ENCODE data around the gene TTLL3. TPM values are rescaled to one million over a fixed set of nuclear protein-coding genes. Genes with fewer than 3 reads are reported as not detected.
"Not testable (repeated sequence)": the region's sequence is repeated elsewhere in the genome, so short reads cannot be mapped to it uniquely, and the experiment has no call there.

Gene TTLL3
- total RNA-seq, 5 donors from 2014 or later (not counting 1 experiment from before 2014, with no cell fraction given): 59.8 to 94.9 (median 67.4) TPM

DNA sequence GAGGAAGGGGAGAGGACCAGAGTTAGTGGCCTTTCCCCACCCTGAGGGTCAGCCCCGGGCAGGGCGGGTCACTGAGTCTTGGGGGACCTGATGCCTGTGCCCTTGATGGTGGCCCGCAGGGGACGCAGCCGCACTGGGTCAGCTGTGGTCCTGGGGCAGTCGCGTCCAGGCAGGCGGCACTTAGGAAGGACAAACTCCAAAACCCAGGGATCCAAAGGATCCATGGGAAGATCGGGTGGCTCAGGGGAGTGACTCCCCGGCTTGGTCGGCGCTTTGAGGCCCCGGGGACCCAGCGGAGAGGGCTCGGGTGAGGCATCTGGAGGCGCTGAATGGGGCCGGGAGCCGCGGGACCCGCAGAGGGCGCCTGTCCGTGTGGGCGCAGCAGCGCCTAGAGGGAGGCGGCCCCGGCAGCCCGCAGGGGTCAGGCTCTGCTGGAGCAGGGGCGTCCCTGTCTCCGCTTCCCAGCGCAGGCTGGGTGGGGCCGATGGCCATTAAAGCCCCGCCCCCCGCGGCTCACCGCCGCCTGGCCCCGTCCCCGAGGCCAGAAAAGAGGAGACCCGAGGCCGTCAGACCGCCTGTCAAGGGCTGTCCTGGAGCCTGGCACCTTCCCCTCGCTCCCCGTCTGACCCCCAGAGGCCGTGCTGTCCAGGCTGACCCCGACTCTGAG is 52.5 kb downstream of the TTLL3 start:
- CTCF ChIA-PET: no interaction called here
- WGBS (ENCODE audit: insufficient coverage): 21% methylated on average over 45 of the region's 45 CpGs
- Mint-ChIP-seq H3K4me3 (peak overlapping the region in 1 of 3 donors; percentile 44), H3K9me3 (no peaks in the 10 kb centered on the region), H3K36me3 (no peaks in the 10 kb centered on the region), H3K27me3 (peaks cover 0 to 13% of the 10 kb centered on the region in 2 donors), H3K4me1 (peaks cover 0 to 7% (median 0%) of the 10 kb centered on the region in 3 donors), H3K27ac (peak overlapping the region in 1 of 2 donors; percentile 43)
- POLR2A ChIA-PET: no interaction called here
- Histone ChIP-seq H3K9me3 (no peaks in the 10 kb centered on the region), H3K4me1 (ENCODE audit: control insufficient read depth in 1 of 2, extremely low read depth in 1 of 2, insufficient read depth in 2 of 2, low read length in 2 of 2) (peaks cover 0 to 11% of the 10 kb centered on the region in 2 experiments), H3K4me3 (ENCODE audit: control insufficient read depth in 1 of 2, extremely low read depth in 1 of 2, low read length in 1 of 2) (no peak overlapping the region), H3K27me3 (replicated peaks in 1 of 2; ENCODE audit: control insufficient read depth in 2 of 2, extremely low read depth in 1 of 2, insufficient read depth in 2 of 2, low read length in 1 of 2) (peaks cover 0 to 32% of the 10 kb centered on the region in 2 experiments), H3K36me3 (ENCODE audit: control insufficient read depth in 2 of 2, extremely low read depth in 1 of 2, insufficient read depth in 1 of 2, low read length in 1 of 2) (no peaks in the 10 kb centered on the region), H3K27ac (ENCODE audit: low read length) (no peak overlapping the region)
- ATAC-seq (replicated peaks in 1 of 4) (peak; percentile 67 to 79 (median 70)), DNase-seq (peak in 23 of 35 experiments; percentile 4 to 51 (median 23))

DNA sequence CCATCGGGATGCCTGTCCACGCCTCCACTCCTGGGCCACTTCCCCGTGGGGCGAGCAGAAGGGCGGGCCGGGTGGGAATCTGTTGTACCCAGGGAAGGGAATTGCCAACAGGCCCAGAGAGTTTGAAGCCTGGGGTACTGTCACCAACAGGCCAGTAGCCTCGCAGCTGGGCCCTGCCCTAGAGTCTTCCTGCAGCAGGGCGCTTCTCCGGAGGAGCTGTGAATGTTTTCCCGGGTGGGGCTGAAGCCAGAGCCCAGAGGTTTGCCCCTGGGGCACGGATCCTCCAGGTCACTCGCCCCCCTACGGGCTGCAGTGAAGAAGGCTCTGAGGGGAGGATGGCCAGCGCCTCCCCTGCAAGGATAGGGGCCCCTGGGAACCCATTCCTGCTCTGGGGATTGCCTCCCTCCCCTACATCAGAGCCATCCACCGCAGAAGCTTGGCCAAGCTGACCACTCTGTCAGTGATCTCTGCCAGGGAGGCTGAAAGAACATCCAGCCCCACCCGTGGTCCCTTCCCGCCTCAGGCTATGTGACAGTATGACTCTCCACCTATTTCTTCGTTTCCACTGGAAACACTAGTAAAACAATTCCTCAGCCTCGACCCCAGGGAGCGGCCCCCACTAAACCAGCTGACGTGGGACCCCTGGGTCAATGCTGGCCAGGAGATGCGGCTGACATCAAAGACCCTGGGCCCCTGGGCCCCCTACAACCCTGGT is 53.2 kb downstream of the TTLL3 start:
- WGBS (ENCODE audit: insufficient coverage): 78% methylated on average over 21 of the region's 22 CpGs
- POLR2A ChIA-PET: no interaction called here
- CTCF ChIA-PET: interaction anchor here in 1 of 2 donors (0.6 kb wide), 1 partner anchor 446 kb away, joined by 4 read pairs; no protein-coding TSS in a partner anchor
- Mint-ChIP-seq H3K4me1 (peaks cover 0 to 7% (median 0%) of the 10 kb centered on the region in 3 donors), H3K36me3 (no peaks in the 10 kb centered on the region), H3K4me3 (no peak overlapping the region), H3K27ac (no peak overlapping the region), H3K9me3 (no peaks in the 10 kb centered on the region), H3K27me3 (peaks cover 0 to 13% of the 10 kb centered on the region in 2 donors)
- H3K4me3 ChIP-seq (ENCODE audit: control insufficient read depth in 1 of 2, extremely low read depth in 1 of 2, low read length in 1 of 2): no peak overlapping the region
- no peak for DNase-seq
- peaks cover 0 to 32% of the 10 kb centered on the region in 2 experiments for H3K27me3 ChIP-seq (replicated peaks in 1 of 2; ENCODE audit: control insufficient read depth in 2 of 2, extremely low read depth in 1 of 2, insufficient read depth in 2 of 2, low read length in 1 of 2)
- H3K9me3 ChIP-seq: no peaks in the 10 kb centered on the region
- ATAC-seq (replicated peaks in 1 of 4): no peak
- H3K27ac ChIP-seq (ENCODE audit: low read length): no peak overlapping the region
- peaks cover 0 to 11% of the 10 kb centered on the region in 2 experiments for H3K4me1 ChIP-seq (ENCODE audit: control insufficient read depth in 1 of 2, extremely low read depth in 1 of 2, insufficient read depth in 2 of 2, low read length in 2 of 2)
- no peaks in the 10 kb centered on the region for H3K36me3 ChIP-seq (ENCODE audit: control insufficient read depth in 2 of 2, extremely low read depth in 1 of 2, insufficient read depth in 1 of 2, low read length in 1 of 2)

DNA sequence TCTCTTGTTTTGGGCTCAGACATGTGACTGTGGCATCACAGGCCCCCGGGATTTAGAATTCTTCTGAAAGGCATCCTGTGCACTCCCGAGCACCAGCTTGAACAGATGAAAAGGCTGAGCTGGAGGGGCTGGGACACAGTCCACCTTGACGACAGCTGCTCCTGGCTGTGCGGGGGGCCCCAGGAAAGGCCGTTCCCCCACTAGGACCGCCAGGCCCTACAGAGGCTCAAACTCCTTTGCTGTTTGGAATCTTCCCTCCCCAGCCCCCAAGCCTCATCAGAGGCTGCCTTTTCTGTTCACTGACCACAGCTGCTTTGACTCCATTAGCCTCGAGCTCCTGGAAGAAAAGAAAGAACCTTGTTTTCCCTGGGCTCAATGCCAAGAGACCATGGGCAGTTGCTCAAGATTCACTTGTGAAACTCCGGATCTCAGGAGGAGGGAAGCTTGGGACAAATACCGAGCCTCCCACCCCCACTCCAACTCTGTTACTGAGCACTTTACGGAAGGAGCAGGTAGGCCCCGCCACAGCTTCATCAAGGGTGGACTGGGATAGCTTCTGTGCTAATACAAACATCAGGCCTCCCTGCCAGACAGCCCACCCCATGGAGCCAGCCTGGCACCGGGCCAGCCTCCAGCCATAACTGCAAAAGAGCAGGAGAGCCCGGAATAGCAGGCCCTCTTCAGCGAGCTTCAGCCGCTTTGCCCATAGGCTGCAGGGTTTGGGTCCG is 54.3 kb downstream of the TTLL3 start:
- Mint-ChIP-seq H3K27me3 (peaks cover 0 to 13% of the 10 kb centered on the region in 2 donors), H3K9me3 (no peaks in the 10 kb centered on the region), H3K27ac (no peak overlapping the region), H3K4me3 (no peak overlapping the region), H3K4me1 (peaks cover 0 to 7% (median 0%) of the 10 kb centered on the region in 3 donors), H3K36me3 (no peaks in the 10 kb centered on the region)
- peaks cover 0 to 11% of the 10 kb centered on the region in 2 experiments for H3K4me1 ChIP-seq (ENCODE audit: control insufficient read depth in 1 of 2, extremely low read depth in 1 of 2, insufficient read depth in 2 of 2, low read length in 2 of 2)
- no peaks in the 10 kb centered on the region for H3K36me3 ChIP-seq (ENCODE audit: control insufficient read depth in 2 of 2, extremely low read depth in 1 of 2, insufficient read depth in 1 of 2, low read length in 1 of 2)
- no peak overlapping the region for H3K27ac ChIP-seq (ENCODE audit: low read length)
- H3K4me3 ChIP-seq (ENCODE audit: control insufficient read depth in 1 of 2, extremely low read depth in 1 of 2, low read length in 1 of 2): no peak overlapping the region
- ChIA-PET POLR2A (interaction anchor here in 1 of 2 donors (0.6 kb wide), 1 partner anchor 61 kb away, joined by 12 read pairs; no protein-coding TSS in a partner anchor), CTCF (no interaction called here)
- ATAC-seq (replicated peaks in 1 of 4): no peak
- no peaks in the 10 kb centered on the region for H3K9me3 ChIP-seq
- peaks cover 0 to 32% of the 10 kb centered on the region in 2 experiments for H3K27me3 ChIP-seq (replicated peaks in 1 of 2; ENCODE audit: control insufficient read depth in 2 of 2, extremely low read depth in 1 of 2, insufficient read depth in 2 of 2, low read length in 1 of 2)
- no peak for DNase-seq
- 90% methylated on average over 8 of the region's 16 CpGs for WGBS (ENCODE audit: insufficient coverage)

DNA sequence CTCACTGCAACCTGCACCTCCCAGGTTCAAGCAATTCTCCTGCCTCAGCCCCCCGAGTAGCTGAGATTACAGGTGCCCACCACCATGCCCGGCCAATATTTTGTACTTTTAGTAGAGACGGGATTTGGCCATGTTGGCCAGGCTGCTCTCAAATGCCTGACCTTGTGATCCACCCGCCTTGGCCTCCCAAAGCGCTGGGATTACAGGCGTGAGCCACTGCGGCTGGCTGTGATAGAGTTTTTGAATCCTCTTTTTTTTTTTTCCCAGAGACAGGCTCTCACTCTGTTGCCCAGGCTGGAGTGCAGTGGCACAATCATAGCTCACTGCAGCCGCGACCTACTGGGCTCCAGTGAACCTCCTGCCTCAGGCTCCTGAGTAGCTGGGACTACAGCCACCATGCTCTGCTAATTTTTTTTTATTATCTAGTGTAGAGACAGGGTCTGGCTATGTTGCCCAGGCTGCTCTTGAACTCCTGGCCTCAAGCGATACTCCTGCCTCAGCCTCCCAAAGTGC is 55.1 kb downstream of the TTLL3 start:
- H3K9me3 ChIP-seq; H3K9me3 Mint-ChIP-seq; ATAC-seq (replicated peaks in 1 of 4); H3K27ac Mint-ChIP-seq; H3K4me3 Mint-ChIP-seq; H3K4me1 Mint-ChIP-seq; DNase-seq; H3K27ac ChIP-seq (ENCODE audit: low read length); H3K4me3 ChIP-seq (ENCODE audit: control insufficient read depth in 1 of 2, extremely low read depth in 1 of 2, low read length in 1 of 2); H3K36me3 ChIP-seq (ENCODE audit: control insufficient read depth in 2 of 2, extremely low read depth in 1 of 2, insufficient read depth in 1 of 2, low read length in 1 of 2); POLR2A ChIA-PET; H3K36me3 Mint-ChIP-seq; CTCF ChIA-PET: not testable (repeated sequence)
- peaks cover 0 to 13% of the 10 kb centered on the region in 2 donors for H3K27me3 Mint-ChIP-seq
- Histone ChIP-seq H3K4me1 (ENCODE audit: control insufficient read depth in 1 of 2, extremely low read depth in 1 of 2, insufficient read depth in 2 of 2, low read length in 2 of 2) (peaks cover 0 to 11% of the 10 kb centered on the region in 2 experiments), H3K27me3 (replicated peaks in 1 of 2; ENCODE audit: control insufficient read depth in 2 of 2, extremely low read depth in 1 of 2, insufficient read depth in 2 of 2, low read length in 1 of 2) (peaks cover 0 to 32% of the 10 kb centered on the region in 2 experiments)
- WGBS (ENCODE audit: insufficient coverage): 89% methylated on average over 3 of the region's 10 CpGs

DNA sequence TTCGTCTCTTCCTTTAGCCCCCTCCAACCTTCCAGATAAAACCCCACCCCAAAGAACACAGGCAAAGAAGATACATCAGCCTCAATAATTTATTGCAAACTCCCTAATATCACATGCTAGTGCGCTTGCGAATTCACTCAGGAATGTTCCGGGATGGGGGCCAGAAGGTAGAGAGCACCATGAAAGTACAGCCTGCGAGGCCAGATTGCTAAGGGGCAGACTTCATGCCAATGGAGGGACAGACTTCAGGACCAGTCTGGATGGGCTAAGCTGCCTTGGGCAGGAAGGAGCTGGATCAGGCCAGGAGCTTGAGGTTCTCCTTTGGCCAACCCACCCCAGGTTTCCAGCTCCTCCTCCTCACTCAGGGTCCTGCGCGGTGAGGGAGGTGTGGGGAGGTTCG is 56.6 kb downstream of the TTLL3 start:
- ChIA-PET CTCF (no interaction called here), POLR2A (no interaction called here)
- Histone ChIP-seq H3K27me3 (replicated peaks in 1 of 2; ENCODE audit: control insufficient read depth in 2 of 2, extremely low read depth in 1 of 2, insufficient read depth in 2 of 2, low read length in 1 of 2) (peaks cover 0 to 26% of the 10 kb centered on the region in 2 experiments), H3K36me3 (ENCODE audit: control insufficient read depth in 2 of 2, extremely low read depth in 1 of 2, insufficient read depth in 1 of 2, low read length in 1 of 2) (no peaks in the 10 kb centered on the region), H3K4me1 (ENCODE audit: control insufficient read depth in 1 of 2, extremely low read depth in 1 of 2, insufficient read depth in 2 of 2, low read length in 2 of 2) (peaks cover 0 to 11% of the 10 kb centered on the region in 2 experiments), H3K4me3 (ENCODE audit: control insufficient read depth in 1 of 2, extremely low read depth in 1 of 2, low read length in 1 of 2) (no peak overlapping the region), H3K27ac (ENCODE audit: low read length) (no peak overlapping the region), H3K9me3 (no peaks in the 10 kb centered on the region)
- Mint-ChIP-seq H3K4me1 (peaks cover 0 to 7% (median 0%) of the 10 kb centered on the region in 3 donors), H3K36me3 (no peaks in the 10 kb centered on the region), H3K27me3 (peaks cover 0 to 13% of the 10 kb centered on the region in 2 donors), H3K4me3 (no peak overlapping the region), H3K27ac (no peak overlapping the region), H3K9me3 (no peaks in the 10 kb centered on the region)
- ATAC-seq (replicated peaks in 1 of 4): no peak
- WGBS (ENCODE audit: insufficient coverage): 96% methylated on average over 5 of the region's 8 CpGs
- DNase-seq: no peak

DNA sequence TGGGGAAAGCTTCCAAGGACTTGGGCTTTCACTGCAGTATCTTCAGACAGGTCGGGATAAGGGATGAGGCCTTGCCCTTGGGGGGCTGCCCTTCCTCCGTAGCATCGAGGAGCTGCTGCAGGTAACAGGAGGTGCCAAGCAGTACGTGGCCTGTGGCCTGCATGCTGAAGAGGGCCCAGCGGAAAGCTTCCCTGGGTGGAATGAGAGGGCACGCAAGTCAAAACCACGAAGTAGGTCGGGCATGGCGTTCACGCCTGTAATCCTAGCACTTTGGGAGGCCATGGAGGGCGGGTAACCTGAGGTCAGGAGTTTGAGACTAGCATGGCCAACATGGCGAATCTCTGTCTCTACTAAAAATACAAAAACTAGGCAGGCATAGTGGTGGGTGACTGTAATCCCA is 57.0 kb downstream of the TTLL3 start:
- Mint-ChIP-seq H3K4me3 (no peak overlapping the region), H3K9me3 (no peaks in the 10 kb centered on the region), H3K27ac (no peak overlapping the region), H3K4me1 (peaks cover 0 to 5% (median 0%) of the 10 kb centered on the region in 3 donors), H3K27me3 (peaks cover 0 to 8% of the 10 kb centered on the region in 2 donors), H3K36me3 (no peaks in the 10 kb centered on the region)
- Histone ChIP-seq H3K36me3 (ENCODE audit: control insufficient read depth in 2 of 2, extremely low read depth in 1 of 2, insufficient read depth in 1 of 2, low read length in 1 of 2) (no peaks in the 10 kb centered on the region), H3K9me3 (no peaks in the 10 kb centered on the region), H3K27me3 (replicated peaks in 1 of 2; ENCODE audit: control insufficient read depth in 2 of 2, extremely low read depth in 1 of 2, insufficient read depth in 2 of 2, low read length in 1 of 2) (peaks cover 0 to 21% of the 10 kb centered on the region in 2 experiments), H3K4me1 (ENCODE audit: control insufficient read depth in 1 of 2, extremely low read depth in 1 of 2, insufficient read depth in 2 of 2, low read length in 2 of 2) (peaks cover 0 to 9% of the 10 kb centered on the region in 2 experiments), H3K27ac (ENCODE audit: low read length) (no peak overlapping the region), H3K4me3 (ENCODE audit: control insufficient read depth in 1 of 2, extremely low read depth in 1 of 2, low read length in 1 of 2) (no peak overlapping the region)
- ChIA-PET CTCF (no interaction called here), POLR2A (no interaction called here)
- WGBS (ENCODE audit: insufficient coverage): 83% methylated on average over 8 of the region's 12 CpGs
- ATAC-seq (replicated peaks in 1 of 4) (no peak), DNase-seq (no peak)

Data from T-cell (primary cell).